Fibroblast of lung (primary cell): ENCODE results near the gene ABLIM2.

Source experiments
- CTCF ChIP-seq, 2 donors: IDR thresholded peaks in 1 of 2; conservative IDR thresholded peaks in 1 of 2; 1 replicate in 1 of 2; 2 replicates in 1 of 2; pipeline ENCODE4 v1.5.1; 2011 to 2012; ENCODE audit warnings: low read length in 2 of 2, control low read depth in 1 of 2, inconsistent platforms in 1 of 2, low read depth in 1 of 2, mild to moderate bottlenecking in 1 of 2
- EZH2 ChIP-seq: IDR thresholded peaks from 2 replicates; pipeline ENCODE4 v1.5.1; 2012; ENCODE audit warnings: low read length, control low read depth, mild to moderate bottlenecking; ENCODE audit errors: missing control alignments

DNA sequence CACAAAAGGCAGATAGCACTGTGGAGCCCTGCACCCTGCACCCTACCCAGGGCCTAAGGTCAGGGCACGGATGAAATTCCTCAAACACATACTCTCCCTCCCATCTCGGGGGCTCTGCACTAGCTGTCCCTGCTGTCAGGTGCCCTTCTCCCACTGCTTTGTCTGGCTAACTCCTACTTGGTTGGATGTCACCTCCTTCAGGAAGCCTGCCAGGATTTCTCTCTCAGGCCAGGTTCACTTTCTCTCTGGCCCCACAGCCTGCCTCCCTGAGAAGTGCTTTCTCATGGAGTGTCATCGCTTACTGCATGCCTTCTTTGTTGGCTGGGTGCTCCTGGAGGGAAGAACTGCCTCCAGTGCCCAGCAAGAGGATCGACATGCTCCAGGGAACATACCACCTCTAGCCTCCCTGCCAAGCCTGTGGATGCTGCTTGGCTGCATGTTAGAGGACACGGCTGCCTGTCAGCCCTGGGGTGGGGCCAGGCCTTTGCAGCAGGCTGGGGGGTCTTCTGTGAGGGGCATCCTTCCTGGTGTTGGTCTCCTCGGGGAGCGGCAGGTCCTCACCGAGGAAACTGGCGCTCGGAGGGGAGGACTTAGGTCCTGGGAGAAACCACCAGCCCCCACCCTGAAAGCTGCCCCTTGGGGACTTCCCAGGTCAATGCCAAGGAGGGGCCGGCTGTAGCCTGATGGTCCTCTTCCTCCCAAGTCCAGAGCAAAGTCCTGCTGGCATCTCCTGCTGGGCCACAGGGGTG is 15.0 kb downstream of the ABLIM2 start:
- no peak for TF ChIP-seq EZH2
- TF ChIP-seq CTCF (conservative IDR thresholded peaks at IDR 0.05 in 1 of 2, IDR thresholded peaks at IDR 0.05 in 1 of 2; ENCODE audit: low read depth in 1 of 2, low read length in 2 of 2) = no peak
